GM12891 (cell line): ENCODE data around the gene MESP2.

Experiments used
- POLR2A ChIP-seq: IDR thresholded peaks from 2 replicates; pipeline ENCODE4 v1.6.1; 2011; ENCODE audit warnings: low read depth, low read length, control low read depth
- POLR2AphosphoS5 ChIP-seq: IDR thresholded peaks from 2 replicates; pipeline ENCODE4 v1.6.1; 2011; ENCODE audit warnings: low read depth, low read length, control low read depth
- TAF1 ChIP-seq: IDR thresholded peaks from 2 replicates; pipeline ENCODE4 v1.6.1; 2011; ENCODE audit warnings: low read depth, low read length, control low read depth

DNA sequence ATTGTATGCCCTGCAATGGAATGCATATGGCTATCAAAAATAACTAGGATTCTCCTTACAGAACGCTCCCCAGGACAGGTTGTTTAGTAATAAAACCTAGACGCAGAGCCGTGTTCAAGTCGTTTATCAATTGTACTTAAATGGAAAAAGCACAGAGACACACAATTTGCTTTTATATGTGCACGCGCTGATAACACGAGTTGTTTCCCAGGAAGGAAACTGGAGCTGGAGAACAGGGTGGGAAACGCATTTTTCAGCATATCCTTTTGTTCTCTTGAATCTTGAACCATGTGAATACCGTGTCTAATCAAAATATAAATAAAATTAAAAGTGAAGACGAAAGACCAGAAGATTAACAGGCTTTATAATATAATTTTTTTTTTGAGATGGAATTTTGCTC is 42.2 kb downstream of the MESP2 start:
- TF ChIP-seq POLR2A: no peak
- no peak for TF ChIP-seq POLR2AphosphoS5
- no peak for TF ChIP-seq TAF1
